SK-N-SH (cell line): ENCODE data around the gene TSSK2. TPM values are rescaled to one million over a fixed set of nuclear protein-coding genes. Genes with fewer than 3 reads are reported as not detected.

Source experiments
- CTCF ChIA-PET: fragments of 300-600, 350-600 bp; formaldehyde crosslinking; extraction: SDS; loops from one replicate; lab custom pipeline; 2021; lab: Yijun Ruan, JAX
- POLR2A ChIA-PET: fragments of 350-600 bp; sonication (Branson Sonifier 250); formaldehyde crosslinking; extraction: SDS; loops from one replicate; lab custom pipeline; 2020; ENCODE audit warnings: antibody characterized with exemption, inconsistent platforms; lab: Yijun Ruan, JAX
- DNase-seq: peaks from one replicate; pipeline ENCODE4 v3.0.0; 2012
- H2AFZ ChIP-seq: fragments of 200-600 bp; sonication (generic); 2 replicates; pipeline ENCODE4 v1.8.1; 2016; ENCODE audit warnings: antibody characterized with exemption, mild to moderate bottlenecking, low read depth
- H3F3A ChIP-seq: fragments of 200-600 bp; sonication (generic); replicated peaks from 2 replicates; pipeline ENCODE3; 2016; ENCODE audit warnings: antibody characterized with exemption, mild to moderate bottlenecking; ENCODE audit not compliant: insufficient read depth
- H3K27ac ChIP-seq, 2 experiments: fragments of 200-500 bp in 1 of 2; fragments of 200-600 bp in 1 of 2; sonication (Bioruptor generic) in 1 of 2; sonication (generic), shearing (Covaris generic) in 1 of 2; 2 replicates each; pipeline versions ENCODE4 v1.5.1 to v1.6.1; 2014 to 2016; ENCODE audit warnings: low read depth in 2 of 2, inconsistent platforms in 1 of 2, low read length in 1 of 2, mild to moderate bottlenecking in 1 of 2, mixed read lengths in 1 of 2
- H3K27me3 ChIP-seq: fragments of 200-600 bp; sonication (generic), shearing (Covaris generic); 2 replicates; pipeline ENCODE4 v1.6.1; 2016; ENCODE audit warnings: mixed run types; ENCODE audit not compliant: insufficient read depth
- H3K36me3 ChIP-seq, 2 experiments: fragments of 200-500 bp in 1 of 2; fragments of 200-600 bp in 1 of 2; sonication (Bioruptor generic) in 1 of 2; sonication (generic) in 1 of 2; replicated peaks in 1 of 2; 2 replicates each; pipeline versions ENCODE3 to v1.5.1; 2014 to 2016; ENCODE audit warnings: low read length in 1 of 2, mild to moderate bottlenecking in 1 of 2; ENCODE audit not compliant: insufficient read depth in 2 of 2, control insufficient read depth in 1 of 2
- H3K4me1 ChIP-seq, 2 experiments: fragments of 200-500 bp in 1 of 2; fragments of 200-600 bp in 1 of 2; sonication (Bioruptor generic) in 1 of 2; sonication (generic), shearing (Covaris generic) in 1 of 2; 2 replicates each; pipeline versions ENCODE4 v1.5.1 to v1.6.1; 2014 to 2016; ENCODE audit warnings: low read depth in 1 of 2, low read length in 1 of 2, mixed run types in 1 of 2; ENCODE audit not compliant: insufficient read depth in 2 of 2, control insufficient read depth in 1 of 2
- H3K4me2 ChIP-seq: fragments of 200-600 bp; sonication (generic), shearing (Covaris generic); 2 replicates; pipeline ENCODE4 v1.6.1; 2017; ENCODE audit warnings: mixed run types
- H3K4me3 ChIP-seq, 2 experiments: fragments of 200-500 bp in 1 of 2; fragments of 200-600 bp in 1 of 2; sonication (Bioruptor generic) in 1 of 2; sonication (generic), shearing (Covaris generic) in 1 of 2; 2 replicates each; pipeline versions ENCODE4 v1.5.1 to v1.8.1; 2014 to 2016; ENCODE audit warnings: low read depth in 2 of 2, inconsistent platforms in 1 of 2, low read length in 1 of 2, mild to moderate bottlenecking in 1 of 2, mixed read lengths in 1 of 2, moderate library complexity in 1 of 2
- H3K79me2 ChIP-seq: fragments of 200-600 bp; sonication (generic); 2 replicates; pipeline ENCODE4 v1.8.1; 2017; ENCODE audit warnings: mild to moderate bottlenecking; ENCODE audit not compliant: insufficient read depth
- H3K9ac ChIP-seq: fragments of 200-600 bp; sonication (generic); 2 replicates; pipeline ENCODE4 v1.6.1; 2017; ENCODE audit warnings: mixed run types
- H3K9me2 ChIP-seq: fragments of 200-600 bp; sonication (generic); 2 replicates; pipeline ENCODE4 v1.6.1; 2017; ENCODE audit warnings: mixed run types
- H3K9me3 ChIP-seq: fragments of 200-600 bp; sonication (generic); 2 replicates; pipeline ENCODE4 v1.6.1; 2017; ENCODE audit warnings: mixed run types, mild to moderate bottlenecking, moderate library complexity
- H4K20me1 ChIP-seq: fragments of 200-600 bp; sonication (generic); 2 replicates; pipeline ENCODE4 v1.6.1; 2017; ENCODE audit warnings: mild to moderate bottlenecking, mixed run types; ENCODE audit not compliant: insufficient read depth
- CHD2 ChIP-seq: fragments of 150-350 bp; IDR thresholded peaks from 2 replicates; pipeline ENCODE4 v1.6.1; 2018; ENCODE audit warnings: low read length; ENCODE audit not compliant: partially characterized antibody
- EP300 ChIP-seq, 2 experiments: IDR thresholded peaks; 2 replicates each; pipeline versions ENCODE4 v1.4.0 to v1.6.1; 2012; ENCODE audit warnings: borderline replicate concordance in 1 of 2, low read depth in 1 of 2, low read length in 1 of 2
- EZH2phosphoT487 ChIP-seq: fragments of 200-600 bp; sonication (generic); IDR thresholded peaks from 2 replicates; pipeline ENCODE4 v1.6.1; 2017; ENCODE audit warnings: low read depth, mixed run types, mild to moderate bottlenecking, antibody characterized with exemption, moderate library complexity, borderline replicate concordance
- FOSL2 ChIP-seq: IDR thresholded peaks from 2 replicates; pipeline ENCODE4 v1.4.0; 2012; ENCODE audit warnings: low read depth, mild to moderate bottlenecking, moderate library complexity, borderline replicate concordance
- FOXJ3 ChIP-seq: sonication (generic); formaldehyde crosslinking; IDR thresholded peaks from 2 replicates; pipeline ENCODE4 v1.5.1; 2020; ENCODE audit warnings: mild to moderate bottlenecking, missing genetic modification reagents
- FOXM1 ChIP-seq: IDR thresholded peaks from 2 replicates; pipeline ENCODE4 v1.4.0; 2012; ENCODE audit warnings: low read depth, mild to moderate bottlenecking
- GABPA ChIP-seq: IDR thresholded peaks from 2 replicates; pipeline ENCODE4 v1.4.0; 2012; ENCODE audit warnings: low read depth, mild to moderate bottlenecking
- NRF1 ChIP-seq: IDR thresholded peaks from 2 replicates; pipeline ENCODE4 v1.6.1; 2012; ENCODE audit warnings: low read depth, mild to moderate bottlenecking, low read length
- POLR2AphosphoS5 ChIP-seq: IDR thresholded peaks from 2 replicates; pipeline ENCODE4 v1.6.1; 2012; ENCODE audit warnings: low read depth, low read length
- RCOR1 ChIP-seq: fragments of 150-350 bp; IDR thresholded peaks from 2 replicates; pipeline ENCODE4 v1.6.1; 2017; ENCODE audit warnings: antibody characterized with exemption, low read length
- RXRA ChIP-seq: IDR thresholded peaks from 2 replicates; pipeline ENCODE4 v1.4.0; 2012; ENCODE audit warnings: low read depth, mild to moderate bottlenecking, borderline replicate concordance
- SMC3 ChIP-seq: IDR thresholded peaks from 2 replicates; pipeline ENCODE4 v1.6.1; 2012; ENCODE audit warnings: low read depth, low read length, improper control_type of control experiment
- WGBS: methylation state at CpG from one replicate; pipeline ENCODE4 v1.1.6; 2017; ENCODE audit warnings: low lambda C conversion rate; 5-methylcytosine and 5-hydroxymethylcytosine counted together
- polyA plus RNA-seq, 3 experiments: library from polyadenylated mRNA; depleted of rRNA; stranded (reverse); fragments of >200 nt; gene quantifications; 2 replicates each; pipeline ENCODE4 v1.2.3, GENCODE V29; 2012
- TF ChIP-seq, protein P1 (sequence below): fragments of 150-350 bp; IDR thresholded peaks from 2 replicates; pipeline ENCODE4 v1.6.1; 2016; ENCODE audit warnings: mild to moderate bottlenecking, low read depth, low read length
- TF ChIP-seq, protein P2 (sequence below): IDR thresholded peaks from 2 replicates; pipeline ENCODE4 v1.6.1; 2012; ENCODE audit warnings: mild to moderate bottlenecking, low read depth, low read length, moderate library complexity
- TF ChIP-seq, protein P3 (sequence below): IDR thresholded peaks from 2 replicates; pipeline ENCODE4; 2012

Gene TSSK2
- polyA plus RNA-seq, 1 of the 3 experiments (the other 2 are of a cell fraction) = not detected

DNA sequence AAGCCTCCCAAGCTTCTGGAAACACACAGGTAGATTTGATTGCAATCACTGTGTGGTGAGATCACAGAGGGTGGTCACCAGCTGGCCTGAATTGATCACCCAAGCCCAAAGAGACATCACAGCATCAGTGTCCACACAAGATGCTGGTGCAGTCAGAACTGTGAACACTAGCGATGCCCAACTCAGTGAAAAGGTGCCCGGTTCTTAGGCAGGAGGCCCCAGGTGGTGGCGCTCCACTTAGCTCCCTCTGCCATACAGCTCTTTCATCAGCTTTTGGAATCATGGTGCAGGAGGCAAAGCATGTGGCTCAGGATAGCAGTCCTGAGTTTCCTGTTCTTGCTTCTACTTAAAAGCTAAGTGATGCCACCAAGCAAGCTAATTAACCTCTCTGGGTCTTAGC is 20.0 kb upstream of the TSSK2 start:
- H3F3A ChIP-seq = no peaks in the 10 kb centered on the region
- POLR2A ChIA-PET = no interaction called here
- peaks cover 93% of the 10 kb centered on the region for H4K20me1 ChIP-seq
- no peak overlapping the region for H3K4me2 ChIP-seq
- H3K9me2 ChIP-seq = no peaks in the 10 kb centered on the region
- no peak overlapping the region for H3K4me3 ChIP-seq
- WGBS = 90% methylated on average over 3 of the region's 3 CpGs
- no peak overlapping the region for H2AFZ ChIP-seq
- H3K4me1 ChIP-seq = peaks cover 10 to 12% of the 10 kb centered on the region in 2 experiments; a peak in 2 of 4 replicates
- H3K36me3 ChIP-seq = no peaks in the 10 kb centered on the region
- H3K27me3 ChIP-seq = no peaks in the 10 kb centered on the region
- CTCF ChIA-PET = interaction anchor here (0.6 to 2.1 kb wide), 4 partner anchors 10 to 90 kb away, joined by 3 to 13 read pairs (median 4); partner anchors contain the start of gene ESS2
- H3K9me3 ChIP-seq = no peaks in the 10 kb centered on the region
- no peak for DNase-seq
- peaks cover 98% of the 10 kb centered on the region for H3K79me2 ChIP-seq
- H3K9ac ChIP-seq = no peak overlapping the region
- TF ChIP-seq, protein P1, sequence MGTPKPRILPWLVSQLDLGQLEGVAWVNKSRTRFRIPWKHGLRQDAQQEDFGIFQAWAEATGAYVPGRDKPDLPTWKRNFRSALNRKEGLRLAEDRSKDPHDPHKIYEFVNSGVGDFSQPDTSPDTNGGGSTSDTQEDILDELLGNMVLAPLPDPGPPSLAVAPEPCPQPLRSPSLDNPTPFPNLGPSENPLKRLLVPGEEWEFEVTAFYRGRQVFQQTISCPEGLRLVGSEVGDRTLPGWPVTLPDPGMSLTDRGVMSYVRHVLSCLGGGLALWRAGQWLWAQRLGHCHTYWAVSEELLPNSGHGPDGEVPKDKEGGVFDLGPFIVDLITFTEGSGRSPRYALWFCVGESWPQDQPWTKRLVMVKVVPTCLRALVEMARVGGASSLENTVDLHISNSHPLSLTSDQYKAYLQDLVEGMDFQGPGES = no peak
- no peak for TF ChIP-seq FOSL2
- no peak for TF ChIP-seq NRF1
- TF ChIP-seq EP300 (IDR thresholded peaks at IDR 0.05; ENCODE audit: borderline replicate concordance in 1 of 2, low read depth in 1 of 2, low read length in 1 of 2) = no peak
- no peak for TF ChIP-seq SMC3
- H3K27ac ChIP-seq = no peak overlapping the region

DNA sequence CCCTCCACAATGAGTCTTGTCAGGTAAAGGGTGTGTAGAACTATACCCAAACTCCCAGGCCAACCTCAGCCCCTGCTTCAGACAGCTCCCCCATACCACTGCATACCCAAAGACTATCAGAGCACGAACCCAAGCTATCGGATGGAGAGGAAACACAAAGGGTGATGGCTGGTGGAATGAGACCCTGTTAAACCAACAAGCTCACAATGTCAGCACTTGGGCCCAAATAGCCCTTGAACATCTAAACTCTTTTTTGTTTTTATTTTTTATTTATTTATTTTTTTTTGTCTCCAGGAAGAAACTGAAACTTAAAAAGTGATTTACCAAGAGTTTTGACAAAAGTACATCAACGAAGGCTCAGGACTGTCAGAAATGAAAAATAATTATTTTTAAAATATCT is 19.5 kb upstream of the TSSK2 start:
- ChIA-PET CTCF (interaction anchor here (0.6 to 2.1 kb wide), 3 partner anchors 10 to 33 kb away, joined by 3 to 13 read pairs (median 4); partner anchors contain the start of gene ESS2), POLR2A (no interaction called here)
- H3K27me3 ChIP-seq = no peaks in the 10 kb centered on the region
- H3K4me1 ChIP-seq = peaks cover 10 to 11% of the 10 kb centered on the region in 2 experiments; a peak in 2 of 4 replicates
- H3F3A ChIP-seq = no peaks in the 10 kb centered on the region
- H3K4me3 ChIP-seq = no peak overlapping the region
- no peak for TF ChIP-seq RXRA
- no peak for TF ChIP-seq CHD2
- TF ChIP-seq, protein P1 = no peak
- no peak for TF ChIP-seq FOXM1
- TF ChIP-seq, all 33 proteins: peak for 0
- no peaks in the 10 kb centered on the region for H3K9me2 ChIP-seq
- H4K20me1 ChIP-seq = peaks cover 93% of the 10 kb centered on the region
- H3K36me3 ChIP-seq = no peaks in the 10 kb centered on the region
- no peaks in the 10 kb centered on the region for H3K9me3 ChIP-seq
- DNase-seq = no peak
- H3K79me2 ChIP-seq = peaks cover 98% of the 10 kb centered on the region
- WGBS = 94% methylated on average over 3 of the region's 3 CpGs
- H2AFZ ChIP-seq = no peak overlapping the region
- no peak overlapping the region for H3K27ac ChIP-seq
- no peak overlapping the region for H3K9ac ChIP-seq
- H3K4me2 ChIP-seq = no peak overlapping the region

DNA sequence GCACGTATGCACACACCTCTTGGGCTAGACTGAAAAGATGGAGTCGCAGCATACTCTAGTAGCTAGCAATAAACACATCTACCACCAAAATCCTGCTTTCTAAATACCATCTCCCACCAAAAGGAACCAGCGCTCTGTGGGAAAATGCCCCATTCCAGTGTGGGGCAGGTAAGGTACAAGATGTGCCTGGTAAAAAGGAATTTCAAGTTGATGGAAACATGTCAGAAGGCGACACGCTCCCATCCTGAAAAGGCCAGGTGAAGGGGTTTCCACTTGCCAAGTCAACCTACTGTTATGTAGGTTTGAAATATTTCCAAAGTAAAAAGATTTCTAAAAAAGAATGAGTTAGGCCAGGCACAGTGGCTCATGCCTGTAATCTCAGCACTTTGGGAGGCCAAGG is 17.7 kb upstream of the TSSK2 start:
- H3K9me2 ChIP-seq = no peaks in the 10 kb centered on the region
- H3K9me3 ChIP-seq = no peaks in the 10 kb centered on the region
- ChIA-PET CTCF (no interaction called here), POLR2A (no interaction called here)
- no peak overlapping the region for H3K4me3 ChIP-seq
- H4K20me1 ChIP-seq = peaks cover 93% of the 10 kb centered on the region
- no peak overlapping the region for H3K4me2 ChIP-seq
- H3K36me3 ChIP-seq = no peaks in the 10 kb centered on the region
- no peaks in the 10 kb centered on the region for H3F3A ChIP-seq
- H3K9ac ChIP-seq = no peak overlapping the region
- no peak for DNase-seq
- H3K27me3 ChIP-seq = no peaks in the 10 kb centered on the region
- H3K4me1 ChIP-seq = peaks cover 10 to 14% of the 10 kb centered on the region in 2 experiments; a peak in 2 of 4 replicates
- H3K79me2 ChIP-seq = peaks cover 98% of the 10 kb centered on the region
- no peak overlapping the region for H3K27ac ChIP-seq
- WGBS = 96% methylated on average over 5 of the region's 5 CpGs
- H2AFZ ChIP-seq = no peak overlapping the region
- TF ChIP-seq, protein P2, sequence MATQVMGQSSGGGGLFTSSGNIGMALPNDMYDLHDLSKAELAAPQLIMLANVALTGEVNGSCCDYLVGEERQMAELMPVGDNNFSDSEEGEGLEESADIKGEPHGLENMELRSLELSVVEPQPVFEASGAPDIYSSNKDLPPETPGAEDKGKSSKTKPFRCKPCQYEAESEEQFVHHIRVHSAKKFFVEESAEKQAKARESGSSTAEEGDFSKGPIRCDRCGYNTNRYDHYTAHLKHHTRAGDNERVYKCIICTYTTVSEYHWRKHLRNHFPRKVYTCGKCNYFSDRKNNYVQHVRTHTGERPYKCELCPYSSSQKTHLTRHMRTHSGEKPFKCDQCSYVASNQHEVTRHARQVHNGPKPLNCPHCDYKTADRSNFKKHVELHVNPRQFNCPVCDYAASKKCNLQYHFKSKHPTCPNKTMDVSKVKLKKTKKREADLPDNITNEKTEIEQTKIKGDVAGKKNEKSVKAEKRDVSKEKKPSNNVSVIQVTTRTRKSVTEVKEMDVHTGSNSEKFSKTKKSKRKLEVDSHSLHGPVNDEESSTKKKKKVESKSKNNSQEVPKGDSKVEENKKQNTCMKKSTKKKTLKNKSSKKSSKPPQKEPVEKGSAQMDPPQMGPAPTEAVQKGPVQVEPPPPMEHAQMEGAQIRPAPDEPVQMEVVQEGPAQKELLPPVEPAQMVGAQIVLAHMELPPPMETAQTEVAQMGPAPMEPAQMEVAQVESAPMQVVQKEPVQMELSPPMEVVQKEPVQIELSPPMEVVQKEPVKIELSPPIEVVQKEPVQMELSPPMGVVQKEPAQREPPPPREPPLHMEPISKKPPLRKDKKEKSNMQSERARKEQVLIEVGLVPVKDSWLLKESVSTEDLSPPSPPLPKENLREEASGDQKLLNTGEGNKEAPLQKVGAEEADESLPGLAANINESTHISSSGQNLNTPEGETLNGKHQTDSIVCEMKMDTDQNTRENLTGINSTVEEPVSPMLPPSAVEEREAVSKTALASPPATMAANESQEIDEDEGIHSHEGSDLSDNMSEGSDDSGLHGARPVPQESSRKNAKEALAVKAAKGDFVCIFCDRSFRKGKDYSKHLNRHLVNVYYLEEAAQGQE = no peak
- TF ChIP-seq, protein P3, sequence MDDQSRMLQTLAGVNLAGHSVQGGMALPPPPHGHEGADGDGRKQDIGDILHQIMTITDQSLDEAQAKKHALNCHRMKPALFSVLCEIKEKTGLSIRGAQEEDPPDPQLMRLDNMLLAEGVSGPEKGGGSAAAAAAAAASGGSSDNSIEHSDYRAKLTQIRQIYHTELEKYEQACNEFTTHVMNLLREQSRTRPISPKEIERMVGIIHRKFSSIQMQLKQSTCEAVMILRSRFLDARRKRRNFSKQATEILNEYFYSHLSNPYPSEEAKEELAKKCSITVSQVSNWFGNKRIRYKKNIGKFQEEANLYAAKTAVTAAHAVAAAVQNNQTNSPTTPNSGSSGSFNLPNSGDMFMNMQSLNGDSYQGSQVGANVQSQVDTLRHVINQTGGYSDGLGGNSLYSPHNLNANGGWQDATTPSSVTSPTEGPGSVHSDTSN = no peak
- TF ChIP-seq GABPA (no peak), POLR2AphosphoS5 (no peak), EZH2phosphoT487 (no peak), RCOR1 (no peak), FOXJ3 (CRISPR knock-in tag) (no peak)
